SK-N-SH treated with all-trans-retinoic acid at 6 μM for 48 hours (cell line): ENCODE results near the gene ALG13.

Experiments
- BACH2 ChIP-seq: fragments of 250-450 bp; sonication (Bioruptor Pico); IDR thresholded peaks from 2 replicates; pipeline ENCODE4 v1.9.0; 2021; ENCODE audit warnings: mild to moderate bottlenecking, borderline replicate concordance
- RARB ChIP-seq: fragments of 250-450 bp; sonication (Bioruptor Pico); IDR thresholded peaks from 2 replicates; pipeline ENCODE4 v1.8.0; 2021; ENCODE audit warnings: mild to moderate bottlenecking, moderate library complexity
- ZNF565 ChIP-seq: fragments of 450-650 bp; formaldehyde crosslinking; conservative IDR thresholded peaks from 2 replicates; pipeline ENCODE4 v1.5.0; 2020; ENCODE audit warnings: low read depth, mild to moderate bottlenecking, moderate library complexity

DNA sequence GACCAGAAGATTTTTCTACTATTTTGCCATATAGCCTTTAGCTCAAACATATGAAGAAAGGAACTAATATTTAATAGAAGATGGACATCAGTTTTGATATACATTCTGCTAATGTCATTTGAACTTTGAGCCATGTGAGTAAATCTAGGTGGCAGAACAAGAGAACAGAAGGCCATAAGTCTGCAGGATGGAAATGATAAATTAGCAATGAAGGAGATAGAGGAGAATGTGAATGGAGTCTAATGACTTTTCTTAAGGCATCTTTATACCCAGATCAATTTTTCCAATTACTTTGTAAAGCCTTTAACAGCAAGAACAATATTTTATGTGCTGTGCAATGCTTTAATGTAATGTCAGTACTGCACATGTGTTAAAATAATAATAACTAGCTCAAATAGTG is 30.1 kb upstream of the ALG13 start:
- TF ChIP-seq RARB (CRISPR knock-in tag): no peak
- no peak for TF ChIP-seq BACH2 (CRISPR knock-in tag)
- TF ChIP-seq ZNF565 (CRISPR knock-in tag): no peak
